Dermis microvascular lymphatic vessel endothelial cell (primary cell): ENCODE data around the gene GRIN3B. TPM values are rescaled to one million over a fixed set of nuclear protein-coding genes. Genes with fewer than 3 reads are reported as not detected.

ENCODE experiments used
- DNase-seq, 2 donors: peaks; one replicate each; pipeline versions ENCODE4 v3.0.0 to v3.0.0-alpha.2; 2010; ENCODE audit warnings: low read depth in 2 of 2
- total RNA-seq: library from RNA; depleted of rRNA; stranded (reverse); fragments of >200 nt; gene quantifications from 2 replicates; pipeline ENCODE4 v1.2.1, GENCODE V29; 2014

GRIN3B gene
- total RNA-seq, 1 donor from 2014 or later = 0.26 TPM

DNA sequence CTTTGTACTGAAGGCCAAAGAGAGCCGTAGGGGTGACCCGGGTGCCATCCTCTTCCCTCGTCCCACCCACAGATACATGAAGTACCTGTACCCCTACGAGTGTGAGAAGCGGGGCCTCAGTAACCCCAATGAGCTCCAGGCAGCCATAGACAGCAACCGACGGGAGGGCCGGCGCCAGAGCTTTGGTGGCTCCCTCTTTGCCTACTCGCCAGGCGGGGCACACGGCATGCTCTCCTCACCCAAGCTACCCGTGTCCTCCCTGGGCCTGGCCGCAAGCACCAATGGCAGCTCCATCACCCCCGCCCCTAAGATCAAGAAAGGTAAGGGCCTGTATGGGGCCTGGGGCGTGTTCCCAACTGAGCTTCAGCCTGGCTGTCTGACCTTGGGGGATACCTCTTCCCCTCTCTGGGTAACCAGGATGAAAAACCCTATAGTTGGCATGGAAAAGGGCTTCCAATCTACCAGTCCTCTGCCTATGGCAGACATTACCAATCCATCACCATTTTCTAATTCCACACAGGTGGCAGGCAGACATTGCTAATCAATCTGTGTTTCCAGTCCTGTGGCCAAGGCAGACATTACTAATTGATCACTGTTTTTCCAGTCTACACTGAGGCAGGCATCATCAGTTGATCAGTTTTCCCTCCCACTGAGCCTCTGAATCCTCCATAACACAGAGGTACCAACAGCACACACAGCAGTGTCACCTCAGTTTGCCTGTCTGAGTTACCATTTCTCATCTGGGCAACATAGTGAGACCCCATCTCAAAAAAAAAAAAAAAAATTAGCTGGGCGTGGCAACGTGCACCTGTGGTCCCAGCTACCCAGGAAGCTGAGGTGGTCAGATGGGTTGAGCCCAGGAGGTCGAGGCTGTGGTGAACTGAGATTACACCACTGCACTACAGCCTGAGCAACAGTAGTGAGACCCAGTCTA is 35.2 kb upstream of the GRIN3B start:
- peak in 1 of 2 donors; percentile 24 for DNase-seq

DNA sequence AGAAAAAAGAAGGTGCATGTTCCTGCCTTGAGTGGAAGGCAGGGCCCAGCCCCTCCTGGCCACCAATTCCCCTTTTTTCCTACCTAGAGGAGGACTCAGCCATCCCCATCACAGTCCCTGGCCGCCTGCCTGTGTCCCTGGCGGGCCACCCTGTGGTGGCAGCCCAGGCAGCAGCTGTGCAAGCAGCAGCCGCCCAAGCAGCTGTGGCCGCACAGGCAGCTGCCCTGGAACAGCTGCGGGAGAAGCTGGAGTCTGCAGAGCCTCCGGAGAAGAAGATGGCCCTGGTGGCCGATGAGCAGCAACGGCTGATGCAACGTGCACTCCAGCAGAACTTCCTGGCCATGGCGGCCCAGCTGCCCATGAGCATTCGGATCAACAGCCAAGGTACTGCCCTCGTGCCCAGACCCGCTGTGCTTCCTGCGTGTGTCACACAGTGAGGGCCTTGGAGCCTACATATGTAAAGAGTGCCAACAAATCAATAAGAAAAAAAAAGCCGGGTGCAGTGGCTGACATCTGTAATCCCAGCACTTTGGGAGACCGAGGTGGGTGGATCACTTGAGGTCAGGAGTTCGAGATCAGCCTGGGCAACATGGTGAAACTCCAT is 33.6 kb upstream of the GRIN3B start:
- DNase-seq = no peak

DNA sequence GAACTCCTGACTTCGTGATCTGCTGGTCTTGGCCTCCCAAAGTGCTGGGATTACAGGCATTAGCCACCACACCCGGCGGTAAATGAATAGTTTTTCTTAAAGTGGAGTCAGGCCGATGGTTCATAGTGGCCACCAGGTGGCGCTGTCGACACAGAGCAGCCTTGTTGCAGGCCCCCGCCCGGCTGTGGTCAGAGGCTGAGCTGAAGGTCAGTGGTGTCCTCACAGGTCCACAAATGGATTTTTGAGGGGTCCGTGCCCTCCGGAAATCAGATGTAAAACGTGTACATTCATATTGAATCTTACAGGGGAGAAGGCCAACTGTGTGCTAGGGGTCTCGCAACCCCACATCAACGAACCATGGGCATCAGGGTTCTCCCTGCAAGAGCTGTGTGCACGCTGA is 29.5 kb upstream of the GRIN3B start:
- DNase-seq = no peak

DNA sequence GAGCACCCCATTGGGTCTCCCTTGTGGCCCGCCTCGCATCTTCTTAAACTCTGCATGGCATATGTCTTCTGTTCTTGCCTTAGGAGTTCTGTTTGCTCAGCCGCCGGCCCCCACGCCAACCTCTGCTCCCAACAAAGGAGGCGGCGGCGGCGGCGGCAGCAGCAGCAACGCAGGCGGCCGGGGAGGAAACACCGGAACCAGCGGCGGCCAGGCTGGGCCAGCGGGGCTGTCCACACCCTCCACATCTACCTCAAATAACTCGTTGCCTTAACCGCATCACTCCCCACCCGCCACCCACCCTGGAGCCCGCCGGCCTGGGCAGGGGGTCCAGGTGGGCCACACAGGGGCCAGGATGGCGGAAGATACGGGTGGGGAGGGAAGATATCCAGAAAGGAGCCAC is 28.4 kb upstream of the GRIN3B start:
- no peak for DNase-seq

DNA sequence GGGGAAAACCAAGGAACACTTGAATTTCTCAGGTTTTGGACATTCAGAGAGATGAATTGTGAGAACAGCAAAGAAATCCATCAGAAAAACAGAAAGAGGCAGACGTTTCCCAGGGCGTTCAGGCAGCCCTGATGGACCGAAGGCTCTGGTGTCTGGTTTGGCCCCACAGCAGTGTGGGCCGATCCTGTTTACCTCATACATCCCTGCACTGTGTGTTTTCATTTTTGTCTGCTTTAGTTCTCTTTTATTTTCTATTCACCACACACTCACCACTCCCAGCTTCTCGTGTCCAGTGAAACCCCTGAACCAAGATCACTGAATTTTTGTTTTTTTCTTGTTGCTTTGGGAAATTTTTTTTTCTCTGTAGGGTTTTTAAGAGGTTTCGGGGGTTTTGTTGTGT is 27.9 kb upstream of the GRIN3B start:
- no peak for DNase-seq

DNA sequence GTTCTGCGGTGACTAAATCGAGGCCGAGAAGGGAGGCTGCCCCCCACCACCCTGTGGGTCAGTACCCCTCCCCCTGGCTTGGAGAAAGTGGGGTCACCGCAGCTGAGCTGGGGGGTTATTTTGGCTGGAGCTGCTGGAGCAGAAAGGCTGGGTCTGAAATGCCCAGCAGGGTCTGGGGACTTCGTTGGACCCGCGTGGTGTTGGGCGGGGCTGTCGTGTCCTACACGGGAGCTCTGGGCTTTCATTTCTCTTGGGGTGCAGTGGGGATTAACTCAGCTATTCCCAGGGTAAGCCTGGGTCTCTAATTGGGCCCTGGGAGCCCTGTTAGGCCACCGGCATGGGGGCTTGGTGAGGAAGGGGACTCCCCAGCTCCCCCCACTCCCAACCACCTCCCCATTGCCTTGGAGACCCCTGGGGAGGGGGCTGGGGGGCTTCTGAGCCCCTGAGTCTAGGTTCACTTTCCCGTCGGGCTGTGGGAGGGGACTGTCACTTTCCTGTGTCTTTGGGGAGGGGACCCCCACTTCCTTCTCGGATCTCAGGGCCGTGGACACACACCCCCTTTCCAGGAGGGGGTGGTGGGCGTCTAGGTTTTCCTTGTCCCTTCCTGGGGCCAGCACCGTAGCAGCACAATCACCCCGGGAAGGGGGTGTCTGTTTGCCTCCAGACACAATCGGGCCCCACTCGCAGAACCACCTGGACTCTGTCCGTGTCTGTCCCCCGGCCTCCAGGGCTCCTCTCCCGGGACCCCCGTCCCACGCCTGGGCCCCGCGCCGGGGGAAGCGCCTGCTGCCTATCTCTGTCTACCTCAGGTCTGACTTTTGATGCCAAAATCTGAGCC is 26.3 kb upstream of the GRIN3B start:
- no peak for DNase-seq

DNA sequence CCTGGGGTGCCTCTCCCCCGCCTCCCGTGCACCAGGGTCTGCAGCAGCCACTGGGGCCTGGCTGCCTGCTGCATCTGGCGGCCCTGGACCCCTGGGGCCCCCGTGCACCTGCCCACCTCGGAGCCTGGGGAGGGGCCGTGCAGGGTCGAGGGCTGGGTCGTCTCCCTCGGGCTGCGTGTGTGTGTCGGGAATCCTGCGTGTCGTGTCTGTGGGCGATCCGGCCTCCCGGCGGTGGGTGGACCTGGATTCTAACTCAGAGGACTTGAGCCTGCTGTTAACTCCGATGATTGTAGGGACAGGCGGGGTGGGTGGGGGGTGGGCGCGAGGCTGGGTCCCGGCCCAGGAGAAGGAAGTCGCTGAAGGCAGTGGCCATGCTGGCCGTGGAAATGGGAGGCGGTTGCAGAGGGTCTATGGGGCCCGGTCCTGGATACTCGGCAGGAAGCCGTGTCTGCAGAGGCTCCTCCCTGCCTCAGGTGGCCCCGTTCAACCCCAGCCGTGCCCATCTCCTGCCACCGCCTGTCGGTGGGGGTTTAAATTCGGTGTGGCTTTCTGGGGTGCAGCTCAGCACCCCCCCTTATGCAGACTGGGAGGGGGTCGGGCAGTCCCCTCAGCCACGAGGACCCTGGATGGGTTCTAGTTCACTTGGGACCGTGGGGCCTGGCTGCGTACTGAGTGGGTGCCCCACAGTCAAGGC is 25.5 kb upstream of the GRIN3B start:
- DNase-seq = no peak

DNA sequence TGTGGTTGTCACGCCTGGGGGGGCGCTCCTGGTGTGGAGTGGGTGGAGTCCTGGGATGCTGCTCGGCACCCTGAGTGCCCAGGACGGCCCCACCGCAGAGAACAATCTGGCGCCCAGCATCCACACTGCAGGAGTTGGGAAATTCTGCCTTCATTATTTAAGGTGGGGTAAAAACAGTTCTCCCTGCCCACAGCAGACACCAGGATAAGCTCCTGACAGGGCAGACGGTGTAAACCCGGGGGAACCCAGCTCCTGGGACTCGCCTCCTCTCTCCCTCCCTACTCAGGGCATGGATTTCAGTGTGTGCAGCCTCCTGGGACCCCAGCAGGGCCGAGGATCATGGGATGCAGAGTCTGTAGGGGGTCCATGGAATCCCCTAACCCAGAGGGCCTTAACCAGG is 23.7 kb upstream of the GRIN3B start:
- no peak for DNase-seq

DNA sequence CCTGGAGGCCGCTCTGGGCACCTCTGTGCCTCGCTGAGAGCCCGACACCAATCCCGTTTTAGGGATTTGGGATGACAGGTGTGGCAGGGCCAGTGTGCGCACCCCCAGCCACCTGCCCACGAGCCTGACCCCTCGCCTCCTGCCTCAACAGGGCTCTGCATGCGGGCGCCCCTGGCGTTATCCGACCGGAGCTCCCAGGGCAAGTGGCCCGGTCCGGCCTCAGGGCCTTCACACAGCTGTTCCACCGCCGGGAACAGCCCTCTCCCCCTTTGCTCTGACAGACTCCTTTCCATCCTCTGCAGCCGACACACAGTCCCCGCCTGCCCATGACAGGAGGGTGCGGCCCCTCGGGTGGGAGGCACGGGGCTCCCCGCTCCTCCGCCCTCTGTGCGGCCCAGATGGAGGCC is 23.2 kb upstream of the GRIN3B start:
- DNase-seq = no peak

DNA sequence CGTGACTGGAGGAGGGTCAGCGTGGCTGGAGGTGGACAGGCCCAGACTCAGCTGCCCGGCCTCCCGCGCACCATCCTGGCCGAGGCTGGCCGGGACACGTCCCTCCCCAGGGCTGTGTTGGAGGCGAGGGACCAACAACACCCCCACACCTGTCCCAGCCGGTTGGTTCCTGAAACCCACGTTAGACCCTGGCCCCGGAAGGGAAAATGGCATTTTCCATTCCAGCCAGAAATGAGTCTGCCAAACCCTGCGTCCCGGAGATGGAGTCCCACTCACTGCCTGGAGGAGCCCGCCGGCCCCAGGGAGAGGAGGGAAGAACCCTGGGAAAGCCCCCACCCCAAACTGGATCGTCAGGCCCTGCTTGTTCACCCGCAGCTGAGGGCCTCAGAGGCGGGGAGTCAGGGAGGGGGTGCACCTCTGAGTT is 20.9 kb upstream of the GRIN3B start:
- DNase-seq = no peak

DNA sequence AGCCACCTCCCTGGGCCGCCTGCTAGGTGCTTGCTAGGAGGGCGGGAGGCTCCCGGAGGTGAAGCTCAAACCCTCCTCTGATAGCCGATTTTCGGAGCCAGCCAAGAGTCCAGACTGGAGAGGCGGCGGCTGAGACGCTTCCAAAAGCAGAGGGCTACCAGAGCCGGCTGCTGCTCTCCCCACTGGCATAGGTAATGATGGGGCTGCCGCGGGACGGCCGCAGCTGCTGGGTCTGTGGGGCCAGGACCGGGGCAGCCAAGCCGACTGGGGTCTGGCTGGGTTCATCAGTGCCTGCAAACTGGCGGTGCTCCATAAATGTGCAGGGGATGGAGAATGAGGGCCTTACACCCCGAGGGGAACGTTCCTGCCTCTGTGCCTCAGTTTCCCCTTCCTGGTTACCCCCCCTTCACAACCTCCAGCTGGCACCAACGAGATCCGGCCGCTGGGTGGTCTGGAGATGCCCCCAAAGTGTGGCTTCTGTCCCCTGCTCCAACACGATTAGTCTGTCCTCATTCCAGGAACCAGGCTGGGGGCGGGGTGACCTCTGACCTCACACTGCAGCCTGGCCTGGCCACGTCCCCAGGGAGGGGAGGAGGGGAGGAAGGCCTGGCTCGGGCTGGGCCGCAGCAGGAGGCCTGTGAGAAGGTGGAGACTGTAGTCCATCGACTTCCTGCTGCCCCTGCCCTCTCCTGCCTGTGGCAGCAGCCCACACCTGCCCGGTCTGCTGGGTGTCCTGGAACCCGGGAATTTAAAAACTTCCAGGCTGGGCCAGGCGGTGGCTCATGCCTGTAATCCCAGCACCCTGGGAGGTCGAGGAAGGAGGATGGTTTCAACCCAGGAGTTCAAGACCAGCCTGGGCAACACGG is 19.9 kb upstream of the GRIN3B start:
- DNase-seq = no peak

DNA sequence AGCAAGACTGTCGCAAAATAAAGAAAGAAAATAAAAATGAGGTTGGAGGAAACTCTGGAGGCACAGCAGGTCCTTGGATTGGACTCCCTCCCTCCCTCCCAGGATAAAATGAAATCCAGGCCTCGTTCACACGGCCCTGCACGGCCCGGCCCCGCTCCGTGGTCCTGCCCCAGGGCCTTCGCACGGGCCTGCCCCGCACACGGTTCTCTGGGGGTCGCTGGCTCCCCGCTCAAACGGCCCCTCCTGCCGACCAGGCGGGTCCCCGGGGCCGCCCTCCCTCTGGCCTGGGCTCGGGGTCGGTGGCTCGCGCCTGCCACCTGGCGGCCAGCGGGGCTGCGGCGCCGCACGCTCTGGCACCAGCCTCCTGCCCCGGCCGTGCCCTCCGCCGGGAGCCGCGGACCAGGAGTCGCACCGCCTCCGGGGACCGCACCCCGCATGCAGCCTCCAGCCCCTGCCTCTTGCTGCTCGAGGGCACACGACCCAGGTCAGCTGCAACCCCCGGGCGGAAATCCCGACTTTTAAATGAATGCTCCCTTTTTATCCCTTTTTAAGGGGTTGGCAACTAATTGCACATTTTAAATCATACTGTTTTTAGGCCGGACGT is 17.6 kb upstream of the GRIN3B start:
- peak in 1 of 2 donors; percentile 48 for DNase-seq

DNA sequence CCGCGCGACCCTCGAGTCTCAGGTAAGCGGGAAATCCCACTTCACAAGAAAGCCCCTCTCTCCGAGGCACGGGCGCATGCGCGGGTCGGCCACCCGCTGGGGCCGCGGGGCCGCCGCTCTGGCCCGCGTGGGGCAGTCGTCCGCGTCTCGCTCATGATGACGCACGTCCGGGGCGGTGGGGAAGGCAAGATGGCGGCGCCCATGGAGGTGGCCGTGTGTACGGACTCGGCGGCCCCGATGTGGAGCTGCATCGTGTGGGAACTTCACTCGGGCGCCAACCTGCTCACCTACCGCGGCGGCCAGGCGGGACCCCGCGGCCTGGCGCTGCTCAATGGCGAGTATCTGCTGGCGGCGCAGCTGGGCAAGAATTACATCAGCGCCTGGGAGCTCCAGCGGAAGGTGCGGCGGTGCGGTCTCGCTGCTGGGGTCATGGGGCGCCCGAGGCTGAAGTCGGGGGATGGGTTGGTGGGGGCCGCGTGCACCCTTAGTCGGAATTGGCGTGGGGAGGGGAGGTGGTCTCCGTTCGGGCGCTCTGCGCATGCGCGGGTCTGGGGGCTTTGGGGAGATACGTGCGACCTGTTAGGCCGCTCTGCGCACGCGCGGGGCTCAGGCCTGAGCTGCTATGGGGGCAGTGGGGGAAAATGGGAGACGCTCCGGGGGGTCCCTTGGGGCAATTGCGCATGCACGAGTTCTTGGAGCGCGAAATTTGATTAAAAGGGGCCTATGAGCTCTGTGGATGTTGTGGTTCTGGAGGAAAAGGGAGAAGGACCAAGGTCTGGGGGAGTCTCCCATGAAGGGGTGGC is 15.9 kb upstream of the GRIN3B start, which contains the start of gene WDR18:
Gene WDR18 (plus strand): TSS at position 181 of the 803 bp plus-strand sequence. CDS start 9 bp downstream, at position 190.
- DNase-seq = peak; percentile 62 to 86

DNA sequence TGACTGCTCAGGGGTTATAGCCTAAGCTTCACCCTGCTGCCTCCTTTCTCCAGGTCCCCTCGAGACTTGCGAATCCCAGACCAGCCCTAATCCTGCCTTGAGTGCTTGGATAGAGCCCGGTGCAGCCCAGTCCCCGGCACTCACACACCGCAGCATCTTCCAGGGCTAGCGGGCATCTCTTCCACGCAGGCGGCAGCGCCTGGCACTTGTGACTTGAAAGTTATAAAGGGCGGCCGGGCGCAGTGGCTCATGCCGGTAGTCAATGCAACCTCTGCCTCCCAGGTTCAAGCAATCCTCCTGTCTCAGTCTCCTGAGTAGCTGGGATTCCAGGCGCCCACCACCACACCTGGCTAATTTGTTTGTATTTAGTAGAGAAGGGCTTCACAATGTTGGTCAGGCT is 14.1 kb upstream of the GRIN3B start:
- DNase-seq = no peak

DNA sequence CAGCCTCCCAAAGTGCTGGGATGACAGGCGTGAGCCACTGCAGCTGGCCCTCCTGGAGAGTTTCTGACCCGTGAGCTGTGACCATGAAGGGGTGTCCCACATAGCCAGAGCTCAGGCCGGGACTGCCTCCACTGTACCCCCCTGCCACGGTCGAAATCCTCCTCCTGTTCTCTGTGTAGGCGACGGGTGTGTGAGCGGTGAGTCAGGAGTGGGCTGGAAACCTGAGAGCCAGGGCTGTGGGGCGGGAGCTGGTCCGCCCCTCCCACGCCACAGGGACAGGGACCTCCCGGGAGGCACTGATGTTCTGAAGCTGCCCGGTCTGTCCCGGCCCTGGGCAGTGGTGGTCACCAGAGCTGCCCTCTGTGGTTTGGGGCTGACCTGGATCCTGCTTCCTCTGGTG is 12.1 kb upstream of the GRIN3B start:
- no peak for DNase-seq

DNA sequence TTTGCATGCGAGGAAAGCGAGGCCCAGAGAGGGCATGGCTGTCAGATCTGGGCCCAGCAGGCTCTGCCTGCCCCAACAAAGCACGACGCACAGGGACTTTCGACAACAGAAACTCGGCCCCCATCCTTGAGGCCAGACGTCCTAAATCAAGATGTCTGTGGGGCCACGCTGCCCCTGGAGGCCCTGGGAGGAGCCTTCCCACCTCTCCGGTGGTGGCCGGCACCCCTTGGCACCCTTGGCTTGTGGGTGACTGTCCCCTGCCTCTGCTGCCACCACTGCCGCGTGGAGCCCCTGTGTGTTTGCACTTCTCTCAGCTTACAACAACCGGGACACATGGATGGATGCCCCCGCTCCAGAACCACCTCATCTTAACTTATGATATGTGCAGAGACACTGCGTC is 11.7 kb upstream of the GRIN3B start:
- DNase-seq = no peak

DNA sequence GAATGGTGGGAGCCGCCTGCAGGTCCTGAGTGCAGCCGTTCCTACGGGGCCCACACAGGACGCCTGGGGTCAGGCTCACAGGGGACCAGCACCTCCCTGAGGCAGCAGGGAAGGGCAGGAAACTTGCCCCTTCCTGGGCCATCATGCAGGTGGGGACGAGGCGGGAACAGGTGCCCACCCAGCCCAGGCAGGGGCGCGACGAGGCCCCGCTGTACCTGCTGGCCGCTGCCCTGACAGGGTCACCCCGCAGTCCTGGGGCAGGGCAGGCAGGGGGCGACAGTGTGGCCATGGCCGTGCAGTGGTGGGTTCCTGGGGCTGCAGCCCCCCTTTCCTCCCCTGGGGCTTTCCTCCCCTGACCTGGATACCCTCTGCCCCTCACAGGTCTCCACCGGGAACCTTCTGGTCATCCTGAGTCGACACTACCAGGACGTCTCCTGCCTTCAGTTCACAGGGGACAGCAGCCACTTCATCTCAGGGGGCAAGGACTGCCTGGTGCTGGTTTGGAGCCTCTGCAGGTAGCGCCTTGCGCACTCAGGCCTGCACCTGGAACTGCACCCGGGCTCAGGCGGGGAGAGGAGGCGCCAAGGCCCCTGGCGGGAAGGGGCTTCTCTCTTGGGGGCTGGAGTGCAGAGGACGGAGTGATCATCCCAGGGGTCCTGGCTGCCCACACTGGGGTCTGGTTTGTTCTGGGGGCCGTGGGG is 10.7 kb upstream of the GRIN3B start:
- no peak for DNase-seq

DNA sequence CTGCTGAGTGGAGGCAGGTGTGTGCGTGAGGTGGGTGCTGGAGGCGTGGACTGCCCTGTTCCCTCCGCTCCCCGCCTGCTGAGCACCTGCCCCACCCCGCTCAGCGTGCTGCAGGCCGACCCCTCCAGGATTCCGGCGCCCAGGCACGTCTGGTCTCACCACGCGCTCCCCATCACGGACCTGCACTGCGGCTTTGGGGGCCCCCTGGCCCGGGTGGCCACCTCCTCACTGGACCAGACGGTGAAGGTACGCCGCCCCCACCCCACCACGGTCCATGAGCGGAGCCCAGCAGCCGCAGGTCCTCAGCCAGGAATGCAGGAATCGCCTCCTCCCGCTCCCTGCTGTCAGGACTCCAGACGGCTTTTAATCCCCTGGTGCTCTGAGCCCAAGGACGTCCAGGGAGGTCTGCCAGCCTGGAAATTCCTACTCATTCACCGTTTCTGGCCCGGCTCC is 10.1 kb upstream of the GRIN3B start:
- no peak for DNase-seq
